Prostate gland (tissue), 2 donors: ENCODE data around the gene BCL2L12. TPM values are rescaled to one million over a fixed set of nuclear protein-coding genes. Genes with fewer than 3 reads are reported as not detected.

Source experiments
- DNase-seq: peaks from one replicate; pipeline ENCODE4 v3.0.0-alpha.2; 2019; ENCODE audit warnings: low spot score
- H3K27ac ChIP-seq, 2 donors: fragments of 200-600 bp; sonication (generic); 2 replicates each; pipeline ENCODE4 v1.5.1; 2017 to 2019
- H3K27me3 ChIP-seq: fragments of 200-600 bp; sonication (generic); replicated peaks from 2 replicates; pipeline ENCODE4 v1.5.1; 2019; ENCODE audit not compliant: insufficient read depth
- H3K36me3 ChIP-seq, 2 donors: fragments of 200-600 bp; sonication (generic); 1 replicate in 1 of 2; 2 replicates in 1 of 2; pipeline versions ENCODE4 v1.5.1 to v1.8.1; 2017 to 2019
- H3K4me1 ChIP-seq: fragments of 200-600 bp; sonication (generic); replicated peaks from 2 replicates; pipeline ENCODE4 v1.5.1; 2019
- H3K4me3 ChIP-seq, 2 donors: fragments of 200-600 bp; sonication (generic); 2 replicates each; pipeline ENCODE4 v1.5.1; 2017 to 2019
- H3K9me3 ChIP-seq: fragments of 200-600 bp; sonication (generic); 2 replicates; pipeline ENCODE4 v1.5.1; 2017
- POLR2A ChIP-seq: fragments of 450-650 bp; IDR thresholded peaks from one replicate; pipeline ENCODE4 v1.6.1; 2016; ENCODE audit warnings: antibody characterized with exemption, mild to moderate bottlenecking
- POLR2AphosphoS5 ChIP-seq: sonication (generic); formaldehyde crosslinking; IDR thresholded peaks from one replicate; pipeline ENCODE4 v1.6.1; 2017; ENCODE audit warnings: antibody characterized with exemption
- WGBS: methylation state at CpG from one replicate; pipeline ENCODE4 v1.1.5; 2018; 5-methylcytosine and 5-hydroxymethylcytosine counted together
- intact Hi-C: fragments of 100-400 bp; cut with DNase I; formaldehyde crosslinking; loops from one replicate; pipeline ENCODE4 v1.14.2; 2022
- total RNA-seq, 2 donors: library from RNA; depleted of rRNA; stranded (reverse); fragments of >200 nt; gene quantifications; one replicate each; pipeline ENCODE4 v1.1.0, GENCODE V29; 2016
- TF ChIP-seq, protein P1 (sequence below), 4 experiments: fragments of 200-600 bp in 2 of 4; fragments of 450-650 bp in 2 of 4; sonication (generic) in 2 of 4; IDR thresholded peaks; 1 replicate in 3 of 4; 2 replicates in 1 of 4; pipeline ENCODE4 v1.5.1; 2016 to 2019; ENCODE audit warnings: antibody characterized with exemption in 4 of 4, mild to moderate bottlenecking in 2 of 4, moderate library complexity in 2 of 4

The BCL2L12 gene
- total RNA-seq, 2 donors from 2014 or later: 11.6 to 11.7 TPM

DNA sequence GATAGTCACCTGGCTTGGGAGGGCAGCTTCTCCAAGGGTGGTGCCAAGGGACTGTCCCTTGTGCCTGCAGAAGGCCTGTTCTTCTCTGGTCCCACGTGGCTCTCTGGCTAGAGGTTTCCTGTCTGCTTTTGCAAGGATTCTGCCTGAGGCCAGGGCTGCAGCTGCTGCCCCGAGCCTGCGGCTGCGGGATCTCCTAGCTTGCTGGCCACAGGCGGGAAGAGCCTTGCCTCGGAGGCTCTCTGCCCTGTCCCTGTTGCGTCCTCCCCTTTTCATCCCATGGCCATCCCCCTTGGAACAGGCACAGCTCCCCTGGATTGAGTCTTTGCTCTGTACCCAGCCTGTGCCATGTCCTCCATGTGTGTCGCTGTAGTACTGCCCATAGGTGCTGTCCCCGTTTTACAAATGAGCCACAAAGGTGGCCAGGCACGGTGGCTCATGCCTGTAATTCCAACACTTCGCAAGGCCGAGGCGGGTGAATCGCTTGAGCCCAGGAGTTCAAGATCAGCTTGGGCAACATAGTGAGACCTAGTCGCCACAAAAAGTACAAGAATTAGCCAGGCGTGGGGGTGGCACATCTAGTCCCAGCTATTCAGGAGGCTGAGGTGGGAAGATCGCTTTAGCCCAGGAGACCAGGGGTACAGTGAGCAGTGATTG lies 9.2 kb upstream of the BCL2L12 start:
- Histone ChIP-seq H3K36me3 (peaks cover 26 to 50% of the 10 kb centered on the region in 2 donors), H3K27ac (no peak overlapping the region), H3K4me3 (no peak overlapping the region), H3K9me3 (no peaks in the 10 kb centered on the region), H3K4me1 (no peaks in the 10 kb centered on the region), H3K27me3 (no peaks in the 10 kb centered on the region)
- no peak for DNase-seq
- WGBS: 91% methylated on average over 17 of the region's 17 CpGs
- intact Hi-C loops: no loop called here
- TF ChIP-seq POLR2A: no peak
- TF ChIP-seq, protein P1, sequence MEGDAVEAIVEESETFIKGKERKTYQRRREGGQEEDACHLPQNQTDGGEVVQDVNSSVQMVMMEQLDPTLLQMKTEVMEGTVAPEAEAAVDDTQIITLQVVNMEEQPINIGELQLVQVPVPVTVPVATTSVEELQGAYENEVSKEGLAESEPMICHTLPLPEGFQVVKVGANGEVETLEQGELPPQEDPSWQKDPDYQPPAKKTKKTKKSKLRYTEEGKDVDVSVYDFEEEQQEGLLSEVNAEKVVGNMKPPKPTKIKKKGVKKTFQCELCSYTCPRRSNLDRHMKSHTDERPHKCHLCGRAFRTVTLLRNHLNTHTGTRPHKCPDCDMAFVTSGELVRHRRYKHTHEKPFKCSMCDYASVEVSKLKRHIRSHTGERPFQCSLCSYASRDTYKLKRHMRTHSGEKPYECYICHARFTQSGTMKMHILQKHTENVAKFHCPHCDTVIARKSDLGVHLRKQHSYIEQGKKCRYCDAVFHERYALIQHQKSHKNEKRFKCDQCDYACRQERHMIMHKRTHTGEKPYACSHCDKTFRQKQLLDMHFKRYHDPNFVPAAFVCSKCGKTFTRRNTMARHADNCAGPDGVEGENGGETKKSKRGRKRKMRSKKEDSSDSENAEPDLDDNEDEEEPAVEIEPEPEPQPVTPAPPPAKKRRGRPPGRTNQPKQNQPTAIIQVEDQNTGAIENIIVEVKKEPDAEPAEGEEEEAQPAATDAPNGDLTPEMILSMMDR (IDR thresholded peaks at IDR 0.05): no peak
- no peak for TF ChIP-seq POLR2AphosphoS5

DNA sequence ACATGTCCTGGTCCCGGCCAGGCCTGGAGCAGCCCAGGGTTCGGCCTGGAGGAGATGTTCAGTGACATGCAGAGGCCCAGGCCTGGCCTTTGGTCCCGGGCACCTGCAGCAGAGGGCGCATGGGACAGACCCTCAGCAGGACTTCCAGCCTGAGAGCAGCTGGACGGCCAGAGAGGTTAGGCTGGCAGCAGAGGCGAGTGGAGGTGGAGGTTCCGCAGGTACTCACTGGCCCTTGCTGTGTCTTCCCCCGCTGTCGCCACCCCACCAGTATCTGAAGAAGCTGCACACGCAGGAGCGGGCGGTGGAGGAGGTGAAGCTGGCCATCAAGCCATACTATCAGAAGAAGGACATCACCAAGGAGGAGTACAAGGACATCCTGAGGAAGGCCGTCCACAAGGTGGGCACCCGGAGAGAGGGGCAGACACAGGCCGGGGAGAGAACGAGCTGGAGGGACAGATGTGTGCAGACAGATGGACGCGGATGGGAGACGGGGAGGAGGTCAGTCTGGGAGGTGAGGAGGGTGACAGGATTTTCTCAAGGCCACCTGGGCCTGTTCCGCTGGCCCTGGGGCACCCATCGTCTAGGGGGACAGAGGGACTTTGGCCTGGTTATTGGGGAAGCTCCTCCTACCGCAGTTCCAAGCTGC lies 8.1 kb upstream of the BCL2L12 start:
- no peak for DNase-seq
- H3K4me3 ChIP-seq: no peak overlapping the region
- no peaks in the 10 kb centered on the region for H3K9me3 ChIP-seq
- no peak overlapping the region for H3K27ac ChIP-seq
- intact Hi-C loops: no loop called here
- WGBS: 88% methylated on average over 22 of the region's 22 CpGs
- peaks cover 29 to 46% of the 10 kb centered on the region in 2 donors for H3K36me3 ChIP-seq
- H3K27me3 ChIP-seq: no peaks in the 10 kb centered on the region
- TF ChIP-seq, protein P1 (IDR thresholded peaks at IDR 0.05): no peak
- TF ChIP-seq POLR2A (no peak), POLR2AphosphoS5 (no peak)
- H3K4me1 ChIP-seq: no peaks in the 10 kb centered on the region

DNA sequence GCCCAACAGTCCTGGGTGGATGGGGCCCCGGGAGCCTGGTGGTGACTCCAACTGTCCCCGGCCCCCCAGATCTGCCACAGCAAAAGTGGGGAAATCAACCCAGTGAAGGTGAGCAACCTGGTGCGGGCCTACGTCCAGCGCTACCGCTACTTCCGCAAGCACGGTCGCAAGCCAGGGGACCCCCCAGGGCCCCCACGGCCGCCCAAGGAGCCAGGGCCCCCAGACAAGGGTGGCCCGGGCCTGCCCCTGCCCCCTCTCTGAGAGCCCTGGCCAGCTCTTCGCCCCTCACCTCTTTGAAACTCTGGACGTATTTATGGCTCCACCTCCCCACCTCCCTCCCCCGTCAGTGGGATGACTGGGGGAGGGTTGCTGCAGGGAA lies 7.6 kb upstream of the BCL2L12 start:
- Histone ChIP-seq H3K27ac (no peak overlapping the region), H3K4me3 (no peak overlapping the region), H3K4me1 (no peaks in the 10 kb centered on the region), H3K9me3 (no peaks in the 10 kb centered on the region), H3K36me3 (peaks cover 29 to 42% of the 10 kb centered on the region in 2 donors), H3K27me3 (no peaks in the 10 kb centered on the region)
- 86% methylated on average over 11 of the region's 15 CpGs for WGBS
- no peak for DNase-seq
- no peak for TF ChIP-seq POLR2AphosphoS5
- no peak for TF ChIP-seq POLR2A
- TF ChIP-seq, protein P1 (IDR thresholded peaks at IDR 0.05): no peak
- intact Hi-C loops: no loop called here

DNA sequence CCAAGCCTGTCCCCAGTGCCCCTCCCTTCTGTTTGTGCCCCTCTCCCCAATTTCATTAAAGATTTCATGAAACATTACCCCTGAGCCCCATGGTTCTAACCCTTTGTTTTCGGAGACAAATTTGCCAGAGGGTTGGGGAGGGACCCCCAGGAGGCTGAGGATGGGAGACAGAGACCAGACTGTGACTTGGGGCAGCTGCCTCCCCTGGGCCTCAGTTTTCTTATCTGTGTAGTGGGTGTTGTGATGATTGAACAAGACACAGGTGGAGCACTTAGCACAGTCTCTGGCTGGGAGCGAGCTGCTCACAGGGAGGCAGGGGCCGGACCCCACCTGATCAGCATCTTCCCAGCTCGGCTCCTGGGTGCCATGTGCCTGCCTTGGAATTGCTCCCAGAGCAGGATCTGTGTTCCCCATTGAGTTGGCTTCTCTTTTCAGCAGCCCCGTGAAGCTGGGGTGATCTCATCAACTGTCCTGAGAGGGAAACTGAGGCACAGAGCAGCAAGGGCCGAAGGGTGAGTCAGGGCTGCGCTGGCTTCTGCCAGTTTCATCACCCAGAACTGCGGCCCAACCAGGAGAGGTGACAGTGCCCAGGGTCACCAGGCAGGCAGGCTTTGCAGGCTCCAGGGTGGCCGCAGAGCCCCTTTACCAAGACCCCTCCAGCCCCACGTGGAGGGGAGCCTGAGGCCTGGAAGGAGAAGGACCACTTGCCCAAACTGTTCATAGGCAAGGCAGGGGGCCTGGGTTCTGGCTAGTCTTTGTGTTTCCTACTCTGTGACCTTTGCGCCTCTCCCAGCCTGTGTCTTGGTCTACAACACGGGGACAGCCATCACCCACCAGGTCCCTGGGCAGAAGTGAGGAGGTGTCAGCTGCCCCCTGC lies 6.9 kb upstream of the BCL2L12 start:
- 87% methylated on average over 11 of the region's 12 CpGs for WGBS
- no peaks in the 10 kb centered on the region for H3K9me3 ChIP-seq

More for the DNA sequence above, 6.9 kb upstream of the BCL2L12 start:
- Histone ChIP-seq H3K27ac (no peak overlapping the region), H3K36me3 (peaks cover 23 to 41% of the 10 kb centered on the region in 2 donors), H3K4me3 (no peak overlapping the region), H3K27me3 (no peaks in the 10 kb centered on the region), H3K4me1 (no peaks in the 10 kb centered on the region)
- TF ChIP-seq POLR2AphosphoS5 (no peak), POLR2A (no peak)
- TF ChIP-seq, protein P1 (IDR thresholded peaks at IDR 0.05): no peak
- no peak for DNase-seq
- intact Hi-C loops: no loop called here
